Adrenal gland (tissue), 5 donors: ENCODE data around the gene CYP4F3.

Experiments
- POLR2A ChIP-seq, 2 donors: fragments of 450-650 bp; IDR thresholded peaks; one replicate each; pipeline ENCODE4 v1.6.1; 2017; ENCODE audit warnings: antibody characterized with exemption in 2 of 2, mild to moderate bottlenecking in 2 of 2, moderate library complexity in 1 of 2
- TF ChIP-seq, protein P1 (sequence below), 6 experiments: fragments of 450-650 bp in 4 of 6; fragments of 200-600 bp in 2 of 6; sonication (generic) in 1 of 6; IDR thresholded peaks; 1 replicate in 5 of 6; 2 replicates in 1 of 6; pipeline versions ENCODE4 v1.5.1 to v1.8.0; 2016 to 2021; ENCODE audit warnings: antibody characterized with exemption in 6 of 6, mild to moderate bottlenecking in 2 of 6, moderate library complexity in 1 of 6
- donor health status: DM: no; HTN: no; CAD: no.

DNA sequence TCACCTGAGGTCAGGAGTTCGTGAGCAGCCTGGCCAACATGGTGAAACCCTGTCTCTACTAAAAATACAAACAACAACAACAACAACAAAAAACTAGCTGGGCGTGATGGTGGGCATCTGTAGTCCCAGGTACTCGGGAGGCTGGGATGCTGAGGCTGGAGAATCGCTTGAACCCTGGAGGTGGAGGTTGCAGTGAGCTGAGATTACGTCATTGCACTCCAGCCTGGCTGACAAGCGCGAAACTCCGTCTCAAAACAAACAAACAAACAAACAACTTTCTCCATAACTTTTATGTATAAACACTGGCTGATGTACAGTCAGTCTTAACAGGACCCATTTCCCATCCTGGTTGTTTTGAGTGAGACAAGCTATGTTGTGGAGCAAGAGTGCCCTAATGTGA, 31.4 kb upstream of the CYP4F3 start:
- TF ChIP-seq, protein P1, sequence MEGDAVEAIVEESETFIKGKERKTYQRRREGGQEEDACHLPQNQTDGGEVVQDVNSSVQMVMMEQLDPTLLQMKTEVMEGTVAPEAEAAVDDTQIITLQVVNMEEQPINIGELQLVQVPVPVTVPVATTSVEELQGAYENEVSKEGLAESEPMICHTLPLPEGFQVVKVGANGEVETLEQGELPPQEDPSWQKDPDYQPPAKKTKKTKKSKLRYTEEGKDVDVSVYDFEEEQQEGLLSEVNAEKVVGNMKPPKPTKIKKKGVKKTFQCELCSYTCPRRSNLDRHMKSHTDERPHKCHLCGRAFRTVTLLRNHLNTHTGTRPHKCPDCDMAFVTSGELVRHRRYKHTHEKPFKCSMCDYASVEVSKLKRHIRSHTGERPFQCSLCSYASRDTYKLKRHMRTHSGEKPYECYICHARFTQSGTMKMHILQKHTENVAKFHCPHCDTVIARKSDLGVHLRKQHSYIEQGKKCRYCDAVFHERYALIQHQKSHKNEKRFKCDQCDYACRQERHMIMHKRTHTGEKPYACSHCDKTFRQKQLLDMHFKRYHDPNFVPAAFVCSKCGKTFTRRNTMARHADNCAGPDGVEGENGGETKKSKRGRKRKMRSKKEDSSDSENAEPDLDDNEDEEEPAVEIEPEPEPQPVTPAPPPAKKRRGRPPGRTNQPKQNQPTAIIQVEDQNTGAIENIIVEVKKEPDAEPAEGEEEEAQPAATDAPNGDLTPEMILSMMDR (IDR thresholded peaks at IDR 0.05): no peak
- no peak for TF ChIP-seq POLR2A (IDR thresholded peaks at IDR 0.05)
